NCI-H345 treated with DMSO at 0.1 percent for 48 hours (cell line): ENCODE results near the gene TRIM28.

Experiments
- DNase-seq: peaks from one replicate; lab custom pipeline; 2025; ENCODE audit not compliant: unreplicated experiment; lab: John Stamatoyannopoulos, UW

TRIM28 gene

GRCh38 chr19:58547323-58548312 lies 3.8 kb downstream of the TRIM28 start:
- DNase-seq: no peak

GRCh38 chr19:58548859-58549663 lies 5.2 kb downstream of the TRIM28 start:
- no peak for DNase-seq

DNA sequence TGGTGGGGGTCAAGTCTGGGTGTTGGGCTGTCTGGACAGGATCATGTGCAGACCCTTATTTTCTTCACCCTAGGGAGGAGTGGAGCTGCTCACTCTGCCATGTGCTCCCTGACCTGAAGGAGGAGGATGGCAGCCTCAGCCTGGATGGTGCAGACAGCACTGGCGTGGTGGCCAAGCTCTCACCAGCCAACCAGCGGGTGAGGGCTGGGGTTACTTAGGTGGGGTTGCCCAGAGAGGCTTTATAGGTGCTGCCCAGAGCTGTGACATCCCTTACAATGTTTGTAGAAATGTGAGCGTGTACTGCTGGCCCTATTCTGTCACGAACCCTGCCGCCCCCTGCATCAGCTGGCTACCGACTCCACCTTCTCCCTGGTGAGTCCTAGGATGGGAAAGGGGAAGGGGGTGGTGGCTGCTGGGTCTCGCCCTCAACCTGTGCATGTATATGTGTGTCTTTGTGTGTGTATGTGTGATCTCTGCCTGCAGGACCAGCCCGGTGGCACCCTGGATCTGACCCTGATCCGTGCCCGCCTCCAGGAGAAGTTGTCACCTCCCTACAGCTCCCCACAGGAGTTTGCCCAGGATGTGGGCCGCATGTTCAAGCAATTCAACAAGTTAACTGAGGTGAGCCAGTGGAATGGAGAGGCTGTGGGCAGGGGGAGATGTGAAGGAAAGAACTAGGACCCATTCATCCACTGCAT lies 5.9 kb downstream of the TRIM28 start:
- DNase-seq: no peak

DNA sequence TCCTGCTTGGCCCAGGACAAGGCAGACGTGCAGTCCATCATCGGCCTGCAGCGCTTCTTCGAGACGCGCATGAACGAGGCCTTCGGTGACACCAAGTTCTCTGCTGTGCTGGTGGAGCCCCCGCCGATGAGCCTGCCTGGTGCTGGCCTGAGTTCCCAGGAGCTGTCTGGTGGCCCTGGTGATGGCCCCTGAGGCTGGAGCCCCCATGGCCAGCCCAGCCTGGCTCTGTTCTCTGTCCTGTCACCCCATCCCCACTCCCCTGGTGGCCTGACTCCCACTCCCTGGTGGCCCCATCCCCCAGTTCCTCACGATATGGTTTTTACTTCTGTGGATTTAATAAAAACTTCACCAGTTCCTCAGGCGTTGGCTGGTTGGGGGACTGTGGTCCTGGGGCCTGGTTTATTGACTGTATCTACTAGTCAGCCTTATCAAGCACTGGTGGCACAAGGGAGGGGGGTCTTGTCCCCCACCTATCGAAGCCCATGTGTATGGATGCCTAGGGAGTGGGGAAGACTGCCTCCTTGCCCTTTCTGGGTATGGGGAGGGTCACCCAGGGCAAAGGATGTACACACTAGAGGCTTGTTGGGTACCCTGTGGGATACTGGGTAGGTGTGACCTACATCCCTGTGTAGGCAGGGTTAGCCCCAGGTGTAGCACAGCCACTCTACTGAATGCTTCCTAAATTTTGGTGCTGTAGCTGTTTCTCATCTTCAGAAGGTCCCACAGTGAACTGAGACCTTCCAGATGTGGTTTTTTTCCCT lies 6.7 kb downstream of the TRIM28 start:
- no peak for DNase-seq

DNA sequence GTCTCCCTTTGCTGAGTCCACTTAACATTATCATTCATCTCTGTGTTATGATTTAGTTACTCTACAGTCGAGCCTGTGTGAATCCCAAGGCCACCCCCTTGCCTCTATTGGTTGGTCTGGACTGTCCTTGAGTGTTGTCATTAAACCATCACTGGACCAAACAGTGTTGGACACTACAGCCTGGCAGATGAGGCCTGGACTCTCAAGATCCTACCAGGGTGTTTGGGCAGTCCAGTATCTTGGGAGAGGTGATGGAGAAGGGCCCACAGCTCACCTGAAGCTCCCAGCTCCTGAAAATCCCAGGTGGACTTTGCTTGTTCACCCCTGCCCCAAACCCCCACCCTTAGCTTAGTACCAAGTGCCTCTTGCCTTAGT lies 7.2 kb downstream of the TRIM28 start:
- DNase-seq: no peak

GRCh38 chr19:58551577-58552471 lies 8.0 kb downstream of the TRIM28 start:
- no peak for DNase-seq

DNA sequence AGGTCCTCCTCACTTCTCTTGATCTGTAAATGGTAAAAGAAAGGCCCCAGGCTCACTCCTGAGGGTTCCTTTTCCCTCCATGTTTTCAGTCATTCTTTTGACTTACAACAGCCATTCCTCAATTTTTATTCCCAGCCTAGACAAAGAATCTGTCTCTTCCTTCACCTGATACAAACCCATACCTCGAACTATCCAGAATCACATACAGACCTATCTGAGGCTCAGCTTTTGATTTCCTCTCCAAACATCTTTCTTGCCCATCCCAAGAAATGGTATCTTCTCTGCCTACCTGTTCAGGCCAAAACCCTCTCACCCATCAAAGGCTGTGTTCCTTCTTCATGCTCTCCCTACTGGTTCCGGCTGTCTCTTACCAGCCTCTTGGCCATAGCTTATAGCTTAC lies 8.8 kb downstream of the TRIM28 start:
- no peak for DNase-seq

DNA sequence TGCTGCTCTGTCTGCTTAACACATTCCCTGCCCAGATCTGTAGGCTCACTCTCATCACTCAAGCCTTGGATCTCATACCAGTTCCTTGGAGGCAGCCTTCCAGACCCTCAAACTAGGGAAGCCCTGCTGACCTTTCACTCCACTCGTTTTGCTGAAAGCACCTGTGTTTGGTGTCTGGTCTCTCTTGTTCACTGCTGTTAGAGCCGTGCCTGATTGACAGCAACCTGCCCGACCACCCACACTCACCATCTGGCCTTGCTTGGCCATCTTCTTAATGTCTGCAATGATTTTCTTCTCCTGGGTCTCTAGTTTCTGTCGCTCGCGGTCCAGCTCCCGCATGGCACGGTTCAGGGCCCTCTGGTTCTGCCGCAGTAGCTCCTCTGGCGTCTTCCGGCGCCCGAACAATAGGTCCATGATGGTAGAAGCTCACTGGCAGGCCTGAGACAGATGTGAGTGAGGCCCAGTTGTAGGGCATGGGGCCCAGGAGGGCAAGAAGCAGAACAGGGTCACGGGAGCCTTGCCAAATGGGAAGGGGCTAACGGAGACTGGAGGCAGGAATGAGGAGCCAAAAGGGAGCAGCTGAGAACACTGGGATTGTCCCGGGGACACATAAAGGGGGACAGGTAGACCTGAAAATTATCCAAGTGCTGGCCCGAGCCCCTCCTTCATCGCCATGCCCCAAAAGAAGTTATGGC lies 10.1 kb downstream of the TRIM28 start:
- DNase-seq: no peak

GRCh38 chr19:58554494-58555368 lies 10.9 kb downstream of the TRIM28 start, which contains the start of gene CHMP2A:
TSS of gene CHMP2A (minus strand) at chr19:58555105. CDS start at chr19:58554212, 893 bp downstream.
- DNase-seq: no peak

DNA sequence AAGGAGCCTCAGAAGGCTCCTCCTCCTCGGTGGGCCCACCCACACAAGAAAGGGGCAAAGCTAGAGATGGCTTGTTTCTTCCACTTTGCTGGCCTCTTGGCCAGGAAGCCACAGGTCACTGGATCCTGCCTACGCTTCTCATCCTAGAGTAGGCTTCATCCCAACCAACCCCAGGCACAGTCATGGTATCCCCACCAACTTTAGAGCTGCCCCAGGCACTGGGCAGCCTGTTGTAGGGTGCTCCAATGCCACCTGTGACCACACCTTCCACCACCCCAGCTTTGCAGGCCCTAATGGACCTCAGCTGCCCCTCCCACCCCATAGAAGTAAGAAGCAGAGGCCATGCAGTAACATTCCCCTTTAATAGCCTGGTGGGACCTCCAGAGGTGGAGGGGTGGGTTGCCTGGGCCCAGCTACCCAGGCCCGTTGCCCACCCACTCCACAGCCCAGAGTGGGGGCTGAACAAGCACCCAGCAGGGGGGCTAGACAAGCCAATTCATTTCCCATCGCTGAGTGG lies 11.6 kb downstream of the TRIM28 start:
- no peak for DNase-seq

- no peak for DNase-seq
Measured at GRCh38 chr19:58555920-58556621, 12.2 kb downstream of the TRIM28 start.

- DNase-seq: no peak
Measured at GRCh38 chr19:58556622-58557220, 12.9 kb downstream of the TRIM28 start.

GRCh38 chr19:58557221-58558065 lies 13.6 kb downstream of the TRIM28 start:
- DNase-seq: no peak

- no peak for DNase-seq
Measured at GRCh38 chr19:58558066-58558622, 14.3 kb downstream of the TRIM28 start, which contains the start of gene UBE2M. TSS of gene UBE2M (minus strand) at chr19:58558611. CDS start at chr19:58558381, 230 bp downstream.

DNA sequence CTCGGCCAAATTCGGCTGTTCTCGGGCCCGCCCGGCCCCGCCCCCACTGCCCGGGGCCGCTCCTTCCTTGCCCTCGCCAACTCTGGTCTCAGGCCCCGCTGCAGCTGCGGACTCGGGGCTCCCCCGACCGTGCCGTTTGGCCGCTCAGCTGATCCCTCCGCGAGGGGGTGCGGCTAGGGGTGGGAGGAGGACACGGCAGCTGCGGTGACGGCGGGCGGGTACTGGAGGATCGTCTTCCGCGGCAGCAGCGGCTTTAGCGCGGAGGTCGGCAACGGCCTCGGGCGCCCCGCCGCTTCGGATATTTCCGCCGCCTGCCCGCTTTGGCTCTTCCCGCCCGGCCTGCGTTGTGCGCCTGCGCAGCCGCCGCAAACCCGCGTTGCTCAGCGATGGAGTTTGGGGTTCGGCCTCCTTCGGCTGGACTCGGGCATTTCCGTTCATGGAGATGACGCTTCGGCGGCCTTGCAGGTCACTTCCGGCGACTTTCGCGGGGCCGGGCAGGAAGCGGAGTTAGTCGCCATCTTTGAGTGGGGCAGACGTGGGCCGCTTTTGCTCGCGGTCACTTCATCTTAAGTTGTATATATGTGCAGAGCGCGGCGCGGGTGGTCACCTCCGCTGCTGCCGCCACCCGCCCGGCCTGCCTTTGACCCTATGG lies 14.9 kb downstream of the TRIM28 start:
- no peak for DNase-seq
